GM23248 (cell line): ENCODE data around the gene SALL1. TPM values are rescaled to one million over a fixed set of nuclear protein-coding genes. Genes with fewer than 3 reads are reported as not detected.
A peak's percentile ranks its signal among the peaks of the same experiment; 100 is the strongest.

Experiments used
- DNase-seq: peaks from one replicate; pipeline ENCODE4 v3.0.0-alpha.2; 2015
- H2AFZ ChIP-seq: fragments of 200-600 bp; sonication (generic); 2 replicates; pipeline ENCODE4 v1.6.1; 2016; ENCODE audit warnings: antibody characterized with exemption
- H3F3A ChIP-seq: fragments of 200-600 bp; sonication (generic); 2 replicates; pipeline ENCODE4 v1.6.1; 2016; ENCODE audit warnings: mild to moderate bottlenecking, antibody characterized with exemption, mixed run types; ENCODE audit not compliant: insufficient read depth
- H3K27ac ChIP-seq: fragments of 200-600 bp; sonication (generic); 2 replicates; pipeline ENCODE4 v1.5.1; 2016; ENCODE audit warnings: mild to moderate bottlenecking
- H3K27me3 ChIP-seq: fragments of 200-600 bp; sonication (generic); replicated peaks from 2 replicates; pipeline ENCODE4 v1.6.1; 2016; ENCODE audit warnings: mild to moderate bottlenecking; ENCODE audit not compliant: insufficient read depth
- H3K36me3 ChIP-seq: fragments of 200-600 bp; sonication (generic); 2 replicates; pipeline ENCODE4 v1.6.1; 2016; ENCODE audit warnings: low read depth, mild to moderate bottlenecking
- H3K4me1 ChIP-seq: fragments of 200-600 bp; sonication (generic); 2 replicates; pipeline ENCODE4 v1.6.1; 2016; ENCODE audit warnings: mild to moderate bottlenecking; ENCODE audit not compliant: insufficient read depth
- H3K4me2 ChIP-seq: fragments of 200-600 bp; sonication (generic); one replicate; pipeline ENCODE4 v1.6.1; 2016; ENCODE audit warnings: mild to moderate bottlenecking; ENCODE audit not compliant: unreplicated experiment
- H3K4me3 ChIP-seq: fragments of 200-600 bp; sonication (generic); 2 replicates; pipeline ENCODE4 v1.5.1; 2016; ENCODE audit warnings: mild to moderate bottlenecking
- H3K79me2 ChIP-seq: fragments of 200-600 bp; sonication (generic); 2 replicates; pipeline ENCODE4 v1.6.1; 2016; ENCODE audit warnings: mild to moderate bottlenecking; ENCODE audit not compliant: insufficient read depth
- H3K9ac ChIP-seq: fragments of 200-600 bp; sonication (generic); 2 replicates; pipeline ENCODE4 v1.6.1; 2016; ENCODE audit warnings: mild to moderate bottlenecking
- H3K9me2 ChIP-seq: fragments of 200-600 bp; sonication (generic); 2 replicates; pipeline ENCODE4 v1.6.1; 2016; ENCODE audit warnings: mixed run types, mild to moderate bottlenecking, moderate library complexity; ENCODE audit not compliant: insufficient read depth
- H3K9me3 ChIP-seq: fragments of 200-600 bp; sonication (generic); one replicate; pipeline ENCODE4 v1.6.1; 2017; ENCODE audit warnings: low read depth
- H4K20me1 ChIP-seq: fragments of 200-600 bp; sonication (generic); 2 replicates; pipeline ENCODE4 v1.6.0; 2016; ENCODE audit not compliant: insufficient read depth
- EZH2 ChIP-seq: fragments of 200-600 bp; sonication (generic); IDR thresholded peaks from 2 replicates; pipeline ENCODE4 v1.6.1; 2018; ENCODE audit warnings: antibody characterized with exemption, mild to moderate bottlenecking; ENCODE audit not compliant: insufficient read depth, poor library complexity, severe bottlenecking
- EZH2phosphoT487 ChIP-seq: fragments of 200-600 bp; sonication (generic); IDR thresholded peaks from 2 replicates; pipeline ENCODE4 v1.6.1; 2018; ENCODE audit warnings: antibody characterized with exemption, moderate library complexity, mild to moderate bottlenecking, low read depth; ENCODE audit not compliant: insufficient read depth
- WGBS, 2 experiments: methylation state at CpG; one replicate each; pipeline ENCODE4 v1.1.6; 2015 to 2017; ENCODE audit warnings: low lambda C conversion rate in 2 of 2, low coverage in 1 of 2; ENCODE audit errors: missing lambda C conversion rate in 2 of 2; 5-methylcytosine and 5-hydroxymethylcytosine counted together
- in situ Hi-C: fragments of 300-500 bp; cut with MboI; formaldehyde crosslinking; loops from 2 replicates; pipeline ENCODE4 v1.15.0; 2020
- polyA plus RNA-seq: library from polyadenylated mRNA; unstranded; fragments of >200 nt; fragmentation: Nextera tagmentation; extraction: Ambion mirVana; gene quantifications from 2 replicates; pipeline ENCODE4 v1.2.1, GENCODE V29; 2016
- total RNA-seq: library from RNA; depleted of rRNA; stranded (reverse); fragments of >200 nt; shearing (Covaris generic); gene quantifications from 2 replicates; pipeline ENCODE4 v1.2.3, GENCODE V29; 2014

Gene SALL1
- total and polyA plus RNA-seq, 2 experiments from 2014 or later: 1.7 to 2.6 TPM

- Histone ChIP-seq H3K27ac (no peak overlapping the region), H3K36me3 (no peaks in the 10 kb centered on the region), H3K79me2 (no peaks in the 10 kb centered on the region), H4K20me1 (no peaks in the 10 kb centered on the region), H3F3A (peaks cover 7% of the 10 kb centered on the region; the same call in 1 of the 2 replicates), H3K4me2 (no peak overlapping the region), H3K9ac (no peak overlapping the region), H3K4me1 (peaks cover 9% of the 10 kb centered on the region), H3K4me3 (no peak overlapping the region), H3K9me2 (no peaks in the 10 kb centered on the region), H2AFZ (peak overlapping the region; percentile 57; the same call in 1 of the 2 replicates), H3K9me3 (no peaks in the 10 kb centered on the region), H3K27me3 (no peaks in the 10 kb centered on the region)
- in situ Hi-C loops: no loop called here
- no peak for DNase-seq
- WGBS, 2 experiments: 44% methylated on average over 3 of the region's 3 CpGs
- TF ChIP-seq EZH2 (no peak), EZH2phosphoT487 (no peak)
These were observed 30.2 kb downstream of the SALL1 start for GRCh38 chr16:51120730-51121347.

DNA sequence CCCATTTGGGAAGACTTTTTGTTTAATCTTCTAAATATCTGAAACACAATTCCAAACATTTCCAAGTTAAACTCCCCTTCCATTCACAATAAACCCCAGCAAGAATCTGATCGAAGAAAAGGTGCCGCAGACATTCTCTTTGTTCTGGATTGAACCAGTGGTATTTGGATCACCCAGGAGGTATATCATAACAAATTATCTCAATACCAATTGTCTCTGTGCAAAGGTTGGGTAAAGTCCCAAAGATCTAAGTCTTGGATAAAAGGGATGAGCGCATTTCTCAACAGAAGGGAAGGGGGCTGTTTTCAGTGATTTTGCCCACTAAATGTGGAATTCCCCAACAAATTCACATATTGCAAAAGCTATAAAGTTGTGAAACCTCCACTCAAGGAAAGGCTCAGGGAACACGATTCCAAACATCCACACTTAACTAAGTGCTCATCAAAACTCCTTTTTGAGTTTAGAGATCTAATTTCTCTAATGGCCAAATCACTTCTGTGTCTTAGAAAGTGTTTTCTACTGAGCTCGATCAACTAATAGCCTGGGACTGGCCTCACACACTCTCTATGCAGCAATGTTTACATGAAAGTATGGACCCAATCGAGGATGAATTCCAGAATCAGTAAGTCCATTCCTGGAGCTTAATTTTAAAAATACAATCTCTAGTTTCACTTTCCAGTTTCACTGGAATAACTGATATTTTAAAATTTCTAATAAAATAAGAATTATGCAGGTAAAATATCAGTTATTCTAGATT, 30.9 kb downstream of the SALL1 start:
- in situ Hi-C loops: no loop called here
- 66 to 68% methylated on average over 6 of the region's 6 CpGs for WGBS, 2 experiments
- H3K9me3 ChIP-seq: no peaks in the 10 kb centered on the region
- H3K36me3 ChIP-seq: no peaks in the 10 kb centered on the region
- peaks cover 9% of the 10 kb centered on the region for H3K4me1 ChIP-seq
- no peak overlapping the region for H3K9ac ChIP-seq
- no peaks in the 10 kb centered on the region for H3K79me2 ChIP-seq
- no peaks in the 10 kb centered on the region for H4K20me1 ChIP-seq
- peak overlapping the region; percentile 57 for H2AFZ ChIP-seq
- peaks cover 7% of the 10 kb centered on the region; the same call in 1 of the 2 replicates for H3F3A ChIP-seq
- H3K4me2 ChIP-seq: peak overlapping the region; percentile 38
- peak overlapping the region; percentile 23; the same call in 1 of the 2 replicates for H3K4me3 ChIP-seq
- H3K27ac ChIP-seq: no peak overlapping the region
- H3K9me2 ChIP-seq: no peaks in the 10 kb centered on the region
- no peaks in the 10 kb centered on the region for H3K27me3 ChIP-seq
- DNase-seq: no peak
- TF ChIP-seq EZH2phosphoT487: no peak
- no peak for TF ChIP-seq EZH2

DNA sequence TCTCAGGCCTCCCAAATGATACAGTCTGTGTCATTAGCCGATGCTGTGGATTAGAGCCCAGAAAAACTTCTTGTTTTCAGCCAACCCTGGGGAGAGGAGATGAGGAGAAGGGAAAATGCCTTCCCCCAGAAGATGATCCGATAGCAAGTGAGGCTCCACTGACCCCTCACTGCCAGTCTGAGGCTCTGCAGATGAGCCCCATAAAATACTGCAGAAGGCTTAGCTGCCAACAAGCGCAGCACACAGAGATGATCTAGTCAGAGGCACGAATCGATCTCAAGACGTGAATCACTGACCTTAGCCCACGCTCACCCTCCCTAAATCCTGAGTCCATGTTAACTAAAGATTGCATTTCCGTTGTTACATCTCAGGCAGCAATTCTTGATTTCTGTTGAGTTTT, 31.5 kb downstream of the SALL1 start:
- Histone ChIP-seq H3K9me2 (no peaks in the 10 kb centered on the region), H3K4me1 (peaks cover 9% of the 10 kb centered on the region), H2AFZ (peak overlapping the region; percentile 57), H4K20me1 (no peaks in the 10 kb centered on the region), H3K27ac (no peak overlapping the region), H3K4me3 (peak overlapping the region; percentile 23; the same call in 1 of the 2 replicates), H3K36me3 (no peaks in the 10 kb centered on the region), H3K79me2 (no peaks in the 10 kb centered on the region), H3K9ac (no peak overlapping the region), H3K4me2 (peak overlapping the region; percentile 38), H3K27me3 (peaks cover 3% of the 10 kb centered on the region), H3K9me3 (no peaks in the 10 kb centered on the region), H3F3A (peaks cover 7% of the 10 kb centered on the region; the same call in 1 of the 2 replicates)
- whole genome bisulfite sequencing, 2 experiments: 5 to 7% methylated on average over 8 of the region's 8 CpGs
- peak; percentile 77 for DNase-seq
- TF ChIP-seq EZH2: no peak
- no peak for TF ChIP-seq EZH2phosphoT487
- in situ Hi-C loops: no loop called here

DNA sequence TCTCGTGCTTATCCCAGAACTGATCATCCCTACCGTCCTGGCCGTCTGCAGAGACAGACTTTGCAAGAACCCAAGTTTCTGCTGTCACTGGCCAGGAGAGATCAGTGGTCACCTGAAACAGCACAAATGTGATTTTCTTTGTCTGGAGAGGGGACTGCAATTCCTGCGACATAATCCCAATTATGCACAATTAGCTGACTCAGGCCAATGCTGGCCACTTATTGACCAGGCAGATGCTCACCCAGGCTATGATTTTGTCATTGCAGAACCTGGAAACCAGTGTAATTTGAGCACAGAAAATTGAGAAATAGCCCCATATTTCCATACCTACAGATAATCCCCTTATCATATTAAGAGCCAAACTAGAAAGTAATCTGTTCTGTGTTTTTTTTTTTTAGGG, 34.7 kb downstream of the SALL1 start:
- H3K4me2 ChIP-seq: no peak overlapping the region
- no peaks in the 10 kb centered on the region for H3K36me3 ChIP-seq
- H3K79me2 ChIP-seq: no peaks in the 10 kb centered on the region
- peaks cover 9% of the 10 kb centered on the region for H3K4me1 ChIP-seq
- in situ Hi-C loops: no loop called here
- H3K4me3 ChIP-seq: no peak overlapping the region
- DNase-seq: no peak
- H4K20me1 ChIP-seq: no peaks in the 10 kb centered on the region
- H2AFZ ChIP-seq: no peak overlapping the region
- 83 to 90% methylated on average over 4 of the region's 4 CpGs for WGBS, 2 experiments
- no peaks in the 10 kb centered on the region for H3K9me3 ChIP-seq
- H3F3A ChIP-seq: peaks cover 7% of the 10 kb centered on the region; the same call in 1 of the 2 replicates
- H3K27ac ChIP-seq: no peak overlapping the region
- H3K9me2 ChIP-seq: no peaks in the 10 kb centered on the region; the same call in 1 of the 2 replicates
- no peak for TF ChIP-seq EZH2
- H3K27me3 ChIP-seq: peaks cover 26% of the 10 kb centered on the region
- H3K9ac ChIP-seq: no peak overlapping the region
